Measurements from ENCODE around the gene ZNF800.

DNA sequence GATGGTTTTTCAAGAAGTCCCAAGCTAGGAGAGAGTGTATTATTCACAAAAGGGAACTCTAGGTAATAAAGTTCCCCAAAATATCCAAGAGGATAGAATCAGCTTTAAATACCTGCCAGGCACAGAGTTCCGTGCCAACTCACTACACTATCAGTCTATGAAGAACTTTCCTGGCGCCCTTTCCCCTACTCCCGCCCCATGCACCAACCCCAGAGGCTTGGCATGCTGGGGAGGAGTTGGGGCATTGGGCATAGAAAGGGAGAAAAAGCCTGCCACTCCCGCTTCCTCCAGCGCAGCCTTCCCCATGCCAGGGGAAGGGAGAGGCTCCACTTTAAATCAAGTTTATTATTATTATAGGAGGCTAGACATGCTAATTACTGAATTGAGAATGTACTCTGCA lies 54.9 kb downstream of the ZNF800 start:
- TF ChIP-seq, protein P1, sequence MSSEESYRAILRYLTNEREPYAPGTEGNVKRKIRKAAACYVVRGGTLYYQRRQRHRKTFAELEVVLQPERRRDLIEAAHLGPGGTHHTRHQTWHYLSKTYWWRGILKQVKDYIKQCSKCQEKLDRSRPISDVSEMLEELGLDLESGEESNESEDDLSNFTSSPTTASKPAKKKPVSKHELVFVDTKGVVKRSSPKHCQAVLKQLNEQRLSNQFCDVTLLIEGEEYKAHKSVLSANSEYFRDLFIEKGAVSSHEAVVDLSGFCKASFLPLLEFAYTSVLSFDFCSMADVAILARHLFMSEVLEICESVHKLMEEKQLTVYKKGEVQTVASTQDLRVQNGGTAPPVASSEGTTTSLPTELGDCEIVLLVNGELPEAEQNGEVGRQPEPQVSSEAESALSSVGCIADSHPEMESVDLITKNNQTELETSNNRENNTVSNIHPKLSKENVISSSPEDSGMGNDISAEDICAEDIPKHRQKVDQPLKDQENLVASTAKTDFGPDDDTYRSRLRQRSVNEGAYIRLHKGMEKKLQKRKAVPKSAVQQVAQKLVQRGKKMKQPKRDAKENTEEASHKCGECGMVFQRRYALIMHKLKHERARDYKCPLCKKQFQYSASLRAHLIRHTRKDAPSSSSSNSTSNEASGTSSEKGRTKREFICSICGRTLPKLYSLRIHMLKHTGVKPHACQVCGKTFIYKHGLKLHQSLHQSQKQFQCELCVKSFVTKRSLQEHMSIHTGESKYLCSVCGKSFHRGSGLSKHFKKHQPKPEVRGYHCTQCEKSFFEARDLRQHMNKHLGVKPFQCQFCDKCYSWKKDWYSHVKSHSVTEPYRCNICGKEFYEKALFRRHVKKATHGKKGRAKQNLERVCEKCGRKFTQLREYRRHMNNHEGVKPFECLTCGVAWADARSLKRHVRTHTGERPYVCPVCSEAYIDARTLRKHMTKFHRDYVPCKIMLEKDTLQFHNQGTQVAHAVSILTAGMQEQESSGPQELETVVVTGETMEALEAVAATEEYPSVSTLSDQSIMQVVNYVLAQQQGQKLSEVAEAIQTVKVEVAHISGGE (tag by site-specific recombination; conservative IDR thresholded peaks at IDR 0.05; ENCODE audit: low read depth) = no peak
- TF ChIP-seq, protein P2, sequence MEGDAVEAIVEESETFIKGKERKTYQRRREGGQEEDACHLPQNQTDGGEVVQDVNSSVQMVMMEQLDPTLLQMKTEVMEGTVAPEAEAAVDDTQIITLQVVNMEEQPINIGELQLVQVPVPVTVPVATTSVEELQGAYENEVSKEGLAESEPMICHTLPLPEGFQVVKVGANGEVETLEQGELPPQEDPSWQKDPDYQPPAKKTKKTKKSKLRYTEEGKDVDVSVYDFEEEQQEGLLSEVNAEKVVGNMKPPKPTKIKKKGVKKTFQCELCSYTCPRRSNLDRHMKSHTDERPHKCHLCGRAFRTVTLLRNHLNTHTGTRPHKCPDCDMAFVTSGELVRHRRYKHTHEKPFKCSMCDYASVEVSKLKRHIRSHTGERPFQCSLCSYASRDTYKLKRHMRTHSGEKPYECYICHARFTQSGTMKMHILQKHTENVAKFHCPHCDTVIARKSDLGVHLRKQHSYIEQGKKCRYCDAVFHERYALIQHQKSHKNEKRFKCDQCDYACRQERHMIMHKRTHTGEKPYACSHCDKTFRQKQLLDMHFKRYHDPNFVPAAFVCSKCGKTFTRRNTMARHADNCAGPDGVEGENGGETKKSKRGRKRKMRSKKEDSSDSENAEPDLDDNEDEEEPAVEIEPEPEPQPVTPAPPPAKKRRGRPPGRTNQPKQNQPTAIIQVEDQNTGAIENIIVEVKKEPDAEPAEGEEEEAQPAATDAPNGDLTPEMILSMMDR (tag by site-specific recombination; IDR thresholded peaks at IDR 0.05) = no peak
- TF ChIP-seq, protein P3, sequence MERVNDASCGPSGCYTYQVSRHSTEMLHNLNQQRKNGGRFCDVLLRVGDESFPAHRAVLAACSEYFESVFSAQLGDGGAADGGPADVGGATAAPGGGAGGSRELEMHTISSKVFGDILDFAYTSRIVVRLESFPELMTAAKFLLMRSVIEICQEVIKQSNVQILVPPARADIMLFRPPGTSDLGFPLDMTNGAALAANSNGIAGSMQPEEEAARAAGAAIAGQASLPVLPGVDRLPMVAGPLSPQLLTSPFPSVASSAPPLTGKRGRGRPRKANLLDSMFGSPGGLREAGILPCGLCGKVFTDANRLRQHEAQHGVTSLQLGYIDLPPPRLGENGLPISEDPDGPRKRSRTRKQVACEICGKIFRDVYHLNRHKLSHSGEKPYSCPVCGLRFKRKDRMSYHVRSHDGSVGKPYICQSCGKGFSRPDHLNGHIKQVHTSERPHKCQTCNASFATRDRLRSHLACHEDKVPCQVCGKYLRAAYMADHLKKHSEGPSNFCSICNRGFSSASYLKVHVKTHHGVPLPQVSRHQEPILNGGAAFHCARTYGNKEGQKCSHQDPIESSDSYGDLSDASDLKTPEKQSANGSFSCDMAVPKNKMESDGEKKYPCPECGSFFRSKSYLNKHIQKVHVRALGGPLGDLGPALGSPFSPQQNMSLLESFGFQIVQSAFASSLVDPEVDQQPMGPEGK (tag by site-specific recombination; IDR thresholded peaks at IDR 0.05) = no peak
- TF ChIP-seq, protein P4, sequence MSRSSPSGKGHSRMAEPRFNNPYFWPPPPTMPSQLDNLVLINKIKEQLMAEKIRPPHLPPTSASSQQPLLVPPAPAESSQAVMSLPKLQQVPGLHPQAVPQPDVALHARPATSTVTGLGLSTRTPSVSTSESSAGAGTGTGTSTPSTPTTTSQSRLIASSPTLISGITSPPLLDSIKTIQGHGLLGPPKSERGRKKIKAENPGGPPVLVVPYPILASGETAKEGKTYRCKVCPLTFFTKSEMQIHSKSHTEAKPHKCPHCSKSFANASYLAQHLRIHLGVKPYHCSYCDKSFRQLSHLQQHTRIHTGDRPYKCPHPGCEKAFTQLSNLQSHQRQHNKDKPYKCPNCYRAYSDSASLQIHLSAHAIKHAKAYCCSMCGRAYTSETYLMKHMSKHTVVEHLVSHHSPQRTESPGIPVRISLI (tag by site-specific recombination; IDR thresholded peaks at IDR 0.05) = no peak
- TF ChIP-seq ZNF423 (tag by site-specific recombination; IDR thresholded peaks at IDR 0.05) (no peak), ZNF785 (tag by site-specific recombination; IDR thresholded peaks at IDR 0.05) (no peak), ZNF549 (tag by site-specific recombination; IDR thresholded peaks at IDR 0.05) (no peak), ZNF302 (tag by site-specific recombination; IDR thresholded peaks at IDR 0.05; ENCODE audit: low read depth) (no peak), ZNF514 (tag by site-specific recombination; IDR thresholded peaks at IDR 0.05) (no peak)
- TF ChIP-seq, protein P5, sequence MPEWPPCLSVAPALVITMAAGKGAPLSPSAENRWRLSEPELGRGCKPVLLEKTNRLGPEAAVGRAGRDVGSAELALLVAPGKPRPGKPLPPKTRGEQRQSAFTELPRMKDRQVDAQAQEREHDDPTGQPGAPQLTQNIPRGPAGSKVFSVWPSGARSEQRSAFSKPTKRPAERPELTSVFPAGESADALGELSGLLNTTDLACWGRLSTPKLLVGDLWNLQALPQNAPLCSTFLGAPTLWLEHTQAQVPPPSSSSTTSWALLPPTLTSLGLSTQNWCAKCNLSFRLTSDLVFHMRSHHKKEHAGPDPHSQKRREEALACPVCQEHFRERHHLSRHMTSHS (tag by site-specific recombination; IDR thresholded peaks at IDR 0.05) = no peak

Data from HEK293 (cell line).